GM12878 (cell line): ENCODE measurements around the gene CYP2C8. TPM values are rescaled to one million over a fixed set of nuclear protein-coding genes. Genes with fewer than 3 reads are reported as not detected.

ENCODE experiments used
- BHLHE40 ChIP-seq, 2 experiments: fragments of 450-650 bp in 1 of 2; IDR thresholded peaks; 2 replicates each; pipeline ENCODE4 v1.6.1; 2011 to 2017; ENCODE audit warnings: low read depth in 2 of 2, borderline replicate concordance in 1 of 2, improper control_type of control experiment in 1 of 2, low read length in 1 of 2, mild to moderate bottlenecking in 1 of 2
- BMI1 ChIP-seq: fragments of 450-650 bp; IDR thresholded peaks from 2 replicates; pipeline ENCODE4 v1.6.1; 2016; ENCODE audit warnings: mild to moderate bottlenecking, moderate library complexity, borderline replicate concordance
- FOS ChIP-seq: IDR thresholded peaks from 3 replicates; pipeline ENCODE4 v1.6.1; 2011; ENCODE audit warnings: borderline replicate concordance; ENCODE audit not compliant: insufficient read length; ENCODE audit errors: extremely low read depth
- MEF2A ChIP-seq: IDR thresholded peaks from 2 replicates; pipeline ENCODE4 v1.6.1; 2011; ENCODE audit warnings: low read depth, mild to moderate bottlenecking, low read length, moderate library complexity; ENCODE audit not compliant: insufficient read depth
- NR2C2 ChIP-seq: IDR thresholded peaks from 2 replicates; pipeline ENCODE4 v1.6.1; 2011; ENCODE audit warnings: borderline replicate concordance, low read depth; ENCODE audit not compliant: control insufficient read depth, insufficient read length
- RCOR1 ChIP-seq: conservative IDR thresholded peaks from 2 replicates; pipeline ENCODE4 v1.6.1; 2012; ENCODE audit warnings: low read depth, low read length, improper control_type of control experiment
- TCF3 ChIP-seq: IDR thresholded peaks from 2 replicates; pipeline ENCODE4 v1.6.1; 2012; ENCODE audit warnings: low read depth, mild to moderate bottlenecking, low read length, borderline replicate concordance; ENCODE audit not compliant: insufficient read depth
- polyA plus RNA-seq, 11 experiments: library from polyadenylated mRNA; depleted of rRNA in 4 of 11; unstranded in 6 of 11; stranded (reverse) in 5 of 11; fragments of >200 nt; fragmentation: Nextera tagmentation in 4 of 11; fragmentation: Illumina TruSeq in 1 of 11; extraction: Ambion mirVana in 4 of 11; extraction: Trizol in 1 of 11; gene quantifications; 1 replicate in 1 of 11; 2 replicates in 10 of 11; pipeline versions ENCODE4 v1.2.1 to v1.2.3, GENCODE V29; 2011 to 2016; ENCODE audit warnings: inconsistent platforms in 2 of 11, missing spikeins in 2 of 11, low read depth in 1 of 11
- total RNA-seq, 4 experiments: library from RNA; depleted of rRNA in 3 of 4; stranded (reverse); fragments of >200 nt in 3 of 4; fragmentation: Illumina TruSeq in 1 of 4; extraction: Trizol in 1 of 4; gene quantifications; 2 replicates each; pipeline versions ENCODE4 v1.2.1 to v1.2.3, GENCODE V29; 2013 to 2021
- TF ChIP-seq, protein P1 (sequence below): fragments of 150-350 bp; IDR thresholded peaks from 2 replicates; pipeline ENCODE4 v1.6.1; 2016; ENCODE audit warnings: low read depth, low read length
- TF ChIP-seq, protein P2 (sequence below): fragments of 450-650 bp; formaldehyde crosslinking; IDR thresholded peaks from 2 replicates; pipeline ENCODE4 v1.4.0; 2020; ENCODE audit warnings: mild to moderate bottlenecking, moderate library complexity
- TF ChIP-seq, protein P3 (sequence below): fragments of 450-650 bp; IDR thresholded peaks from 2 replicates; pipeline ENCODE4 v1.6.1; 2014; ENCODE audit warnings: mild to moderate bottlenecking

Gene CYP2C8
- total and polyA plus RNA-seq, 10 of the 15 experiments (the other 5 are each of a cell fraction or from before 2014, with no cell fraction given) = 0.10 to 0.82 (median 0.36) TPM; not detected in 2

DNA sequence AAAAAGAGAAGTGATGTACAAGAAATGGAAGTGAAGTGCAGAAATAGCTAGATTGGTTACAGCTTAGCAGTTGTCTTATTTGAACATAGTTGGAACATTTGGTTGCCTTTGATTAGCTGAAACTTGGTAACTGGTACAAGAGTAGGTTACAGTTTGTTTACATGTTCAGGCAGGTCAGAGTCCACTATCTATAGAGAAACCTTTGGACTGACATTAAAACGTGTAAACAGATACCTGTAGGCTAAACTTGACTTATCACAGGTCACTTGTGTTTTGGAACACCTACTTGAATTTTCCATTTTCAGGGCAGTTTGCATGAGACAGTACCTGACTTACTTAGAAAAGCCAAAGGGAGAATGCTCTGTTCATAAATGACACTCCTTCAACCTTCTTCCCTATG lies 28.5 kb upstream of the CYP2C8 start (continued):
- TF ChIP-seq, protein P1, sequence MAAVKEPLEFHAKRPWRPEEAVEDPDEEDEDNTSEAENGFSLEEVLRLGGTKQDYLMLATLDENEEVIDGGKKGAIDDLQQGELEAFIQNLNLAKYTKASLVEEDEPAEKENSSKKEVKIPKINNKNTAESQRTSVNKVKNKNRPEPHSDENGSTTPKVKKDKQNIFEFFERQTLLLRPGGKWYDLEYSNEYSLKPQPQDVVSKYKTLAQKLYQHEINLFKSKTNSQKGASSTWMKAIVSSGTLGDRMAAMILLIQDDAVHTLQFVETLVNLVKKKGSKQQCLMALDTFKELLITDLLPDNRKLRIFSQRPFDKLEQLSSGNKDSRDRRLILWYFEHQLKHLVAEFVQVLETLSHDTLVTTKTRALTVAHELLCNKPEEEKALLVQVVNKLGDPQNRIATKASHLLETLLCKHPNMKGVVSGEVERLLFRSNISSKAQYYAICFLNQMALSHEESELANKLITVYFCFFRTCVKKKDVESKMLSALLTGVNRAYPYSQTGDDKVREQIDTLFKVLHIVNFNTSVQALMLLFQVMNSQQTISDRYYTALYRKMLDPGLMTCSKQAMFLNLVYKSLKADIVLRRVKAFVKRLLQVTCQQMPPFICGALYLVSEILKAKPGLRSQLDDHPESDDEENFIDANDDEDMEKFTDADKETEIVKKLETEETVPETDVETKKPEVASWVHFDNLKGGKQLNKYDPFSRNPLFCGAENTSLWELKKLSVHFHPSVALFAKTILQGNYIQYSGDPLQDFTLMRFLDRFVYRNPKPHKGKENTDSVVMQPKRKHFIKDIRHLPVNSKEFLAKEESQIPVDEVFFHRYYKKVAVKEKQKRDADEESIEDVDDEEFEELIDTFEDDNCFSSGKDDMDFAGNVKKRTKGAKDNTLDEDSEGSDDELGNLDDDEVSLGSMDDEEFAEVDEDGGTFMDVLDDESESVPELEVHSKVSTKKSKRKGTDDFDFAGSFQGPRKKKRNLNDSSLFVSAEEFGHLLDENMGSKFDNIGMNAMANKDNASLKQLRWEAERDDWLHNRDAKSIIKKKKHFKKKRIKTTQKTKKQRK = no peak
- TF ChIP-seq NR2C2 (no peak), RCOR1 (no peak), FOS (no peak), MEF2A (no peak), BMI1 (no peak), TCF3 (no peak), BHLHE40 (IDR thresholded peaks at IDR 0.05; ENCODE audit: borderline replicate concordance in 1 of 2, low read depth in 2 of 2, low read length in 1 of 2) (no peak)
- TF ChIP-seq, protein P2, sequence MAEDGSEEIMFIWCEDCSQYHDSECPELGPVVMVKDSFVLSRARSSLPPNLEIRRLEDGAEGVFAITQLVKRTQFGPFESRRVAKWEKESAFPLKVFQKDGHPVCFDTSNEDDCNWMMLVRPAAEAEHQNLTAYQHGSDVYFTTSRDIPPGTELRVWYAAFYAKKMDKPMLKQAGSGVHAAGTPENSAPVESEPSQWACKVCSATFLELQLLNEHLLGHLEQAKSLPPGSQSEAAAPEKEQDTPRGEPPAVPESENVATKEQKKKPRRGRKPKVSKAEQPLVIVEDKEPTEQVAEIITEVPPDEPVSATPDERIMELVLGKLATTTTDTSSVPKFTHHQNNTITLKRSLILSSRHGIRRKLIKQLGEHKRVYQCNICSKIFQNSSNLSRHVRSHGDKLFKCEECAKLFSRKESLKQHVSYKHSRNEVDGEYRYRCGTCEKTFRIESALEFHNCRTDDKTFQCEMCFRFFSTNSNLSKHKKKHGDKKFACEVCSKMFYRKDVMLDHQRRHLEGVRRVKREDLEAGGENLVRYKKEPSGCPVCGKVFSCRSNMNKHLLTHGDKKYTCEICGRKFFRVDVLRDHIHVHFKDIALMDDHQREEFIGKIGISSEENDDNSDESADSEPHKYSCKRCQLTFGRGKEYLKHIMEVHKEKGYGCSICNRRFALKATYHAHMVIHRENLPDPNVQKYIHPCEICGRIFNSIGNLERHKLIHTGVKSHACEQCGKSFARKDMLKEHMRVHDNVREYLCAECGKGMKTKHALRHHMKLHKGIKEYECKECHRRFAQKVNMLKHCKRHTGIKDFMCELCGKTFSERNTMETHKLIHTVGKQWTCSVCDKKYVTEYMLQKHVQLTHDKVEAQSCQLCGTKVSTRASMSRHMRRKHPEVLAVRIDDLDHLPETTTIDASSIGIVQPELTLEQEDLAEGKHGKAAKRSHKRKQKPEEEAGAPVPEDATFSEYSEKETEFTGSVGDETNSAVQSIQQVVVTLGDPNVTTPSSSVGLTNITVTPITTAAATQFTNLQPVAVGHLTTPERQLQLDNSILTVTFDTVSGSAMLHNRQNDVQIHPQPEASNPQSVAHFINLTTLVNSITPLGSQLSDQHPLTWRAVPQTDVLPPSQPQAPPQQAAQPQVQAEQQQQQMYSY (CRISPR knock-in tag) = no peak
- TF ChIP-seq, protein P3, sequence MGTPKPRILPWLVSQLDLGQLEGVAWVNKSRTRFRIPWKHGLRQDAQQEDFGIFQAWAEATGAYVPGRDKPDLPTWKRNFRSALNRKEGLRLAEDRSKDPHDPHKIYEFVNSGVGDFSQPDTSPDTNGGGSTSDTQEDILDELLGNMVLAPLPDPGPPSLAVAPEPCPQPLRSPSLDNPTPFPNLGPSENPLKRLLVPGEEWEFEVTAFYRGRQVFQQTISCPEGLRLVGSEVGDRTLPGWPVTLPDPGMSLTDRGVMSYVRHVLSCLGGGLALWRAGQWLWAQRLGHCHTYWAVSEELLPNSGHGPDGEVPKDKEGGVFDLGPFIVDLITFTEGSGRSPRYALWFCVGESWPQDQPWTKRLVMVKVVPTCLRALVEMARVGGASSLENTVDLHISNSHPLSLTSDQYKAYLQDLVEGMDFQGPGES = no peak
